Keratinocyte (primary cell): ENCODE data around the gene TGFBR1. TPM values are rescaled to one million over a fixed set of nuclear protein-coding genes. Genes with fewer than 3 reads are reported as not detected.

ENCODE experiments used
- DNase-seq: peaks from one replicate; pipeline ENCODE4 v3.0.0-alpha.2; 2011; ENCODE audit warnings: low read depth, missing footprints, low spot score
- FAIRE-seq: peaks from 2 replicates; lab custom pipeline; 2011; peaks lifted over from hg19 to GRCh38; lab: Jason Lieb, UNC
- H2AFZ ChIP-seq: 2 replicates; pipeline ENCODE4 v1.6.0; 2012; ENCODE audit warnings: low read length, control low read depth, inconsistent platforms; ENCODE audit not compliant: control insufficient read depth
- H3K27ac ChIP-seq: 2 replicates; pipeline ENCODE4 v1.5.1; 2011; ENCODE audit warnings: low read length; ENCODE audit not compliant: control insufficient read depth, insufficient read depth
- H3K27me3 ChIP-seq: 3 replicates; pipeline ENCODE4 v1.6.0; 2011; ENCODE audit warnings: low read length; ENCODE audit not compliant: control insufficient read depth, insufficient read depth; ENCODE audit errors: extremely low read depth
- H3K36me3 ChIP-seq, 2 experiments: 2 replicates in 1 of 2; 3 replicates in 1 of 2; pipeline ENCODE4 v1.5.1; 2011; ENCODE audit warnings: low read length in 2 of 2, mild to moderate bottlenecking in 1 of 2; ENCODE audit not compliant: control insufficient read depth in 2 of 2, insufficient read depth in 2 of 2; ENCODE audit errors: extremely low read depth in 1 of 2
- H3K4me1 ChIP-seq: 3 replicates; pipeline ENCODE4 v1.5.1; 2011; ENCODE audit warnings: low read length; ENCODE audit not compliant: control insufficient read depth, insufficient read depth; ENCODE audit errors: extremely low read depth
- H3K4me2 ChIP-seq: 3 replicates; pipeline ENCODE4 v1.6.0; 2011; ENCODE audit warnings: low read depth, low read length; ENCODE audit not compliant: control insufficient read depth, insufficient read depth; ENCODE audit errors: extremely low read depth
- H3K4me3 ChIP-seq, 3 experiments: fragments of 200-600 bp in 1 of 3; sonication (generic) in 1 of 3; 2 replicates in 2 of 3; 3 replicates in 1 of 3; pipeline ENCODE4 v1.5.1; 2011 to 2016; ENCODE audit warnings: low read length in 3 of 3, mild to moderate bottlenecking in 3 of 3, control low read depth in 2 of 3, inconsistent platforms in 1 of 3, low read depth in 1 of 3, mixed read lengths in 1 of 3, mixed run types in 1 of 3, moderate library complexity in 1 of 3; ENCODE audit not compliant: control insufficient read depth in 2 of 3, insufficient read depth in 2 of 3; ENCODE audit errors: extremely low read depth in 1 of 3
- H3K79me2 ChIP-seq: 2 replicates; pipeline ENCODE4 v1.6.0; 2012; ENCODE audit warnings: low read length; ENCODE audit not compliant: control insufficient read depth, insufficient read depth
- H3K9ac ChIP-seq: 3 replicates; pipeline ENCODE4 v1.6.0; 2011; ENCODE audit warnings: low read length; ENCODE audit not compliant: control insufficient read depth, insufficient read depth; ENCODE audit errors: extremely low read depth
- H3K9me1 ChIP-seq: 3 replicates; pipeline ENCODE4 v1.6.0; 2011; ENCODE audit warnings: low read length; ENCODE audit not compliant: control insufficient read depth, insufficient read depth; ENCODE audit errors: extremely low read depth
- H3K9me3 ChIP-seq: 2 replicates; pipeline ENCODE4 v1.5.1; 2012; ENCODE audit warnings: low read depth, low read length; ENCODE audit not compliant: control insufficient read depth
- H4K20me1 ChIP-seq: 3 replicates; pipeline ENCODE4 v1.6.0; 2011; ENCODE audit warnings: low read length; ENCODE audit not compliant: control insufficient read depth, insufficient read depth; ENCODE audit errors: extremely low read depth
- CTCF ChIP-seq, 3 experiments: IDR thresholded peaks in 1 of 3; conservative IDR thresholded peaks in 1 of 3; optimal IDR thresholded peaks in 1 of 3; 2 replicates in 2 of 3; 3 replicates in 1 of 3; pipeline versions ENCODE3 to v1.5.1; 2011; ENCODE audit warnings: low read length in 3 of 3, mild to moderate bottlenecking in 3 of 3, moderate library complexity in 2 of 3, control low read depth in 1 of 3, inconsistent platforms in 1 of 3; ENCODE audit not compliant: insufficient read depth in 2 of 3; ENCODE audit errors: extremely low read depth in 1 of 3
- EZH2 ChIP-seq: IDR thresholded peaks from one replicate; pipeline ENCODE4 v1.6.1; 2012; ENCODE audit warnings: inconsistent platforms, mild to moderate bottlenecking, low read length, moderate library complexity
- dilution Hi-C: fragments of 300-500 bp; cut with MboI; formaldehyde crosslinking; loops from one replicate; pipeline ENCODE4 v1.7.0; 2020; ENCODE audit warnings: low sequenced_read_pairs; ENCODE audit not compliant: extremely low pct_ligation_motif_present
- polyA plus RNA-seq, 5 experiments: library from polyadenylated mRNA; depleted of rRNA in 3 of 5; stranded (reverse) in 3 of 5; stranded (forward) in 1 of 5; unstranded in 1 of 5; fragments of >200 nt; gene quantifications; 1 replicate in 1 of 5; 2 replicates in 3 of 5; 3 replicates in 1 of 5; pipeline versions ENCODE4 v1.2.1 to v1.2.3, GENCODE V29; 2011 to 2012; ENCODE audit warnings: missing spikeins in 2 of 5, low read depth in 1 of 5, low replicate concordance in 1 of 5

TGFBR1 gene
- polyA plus RNA-seq, 1 donor (not counting 4 experiments of a cell fraction or from before 2014, with no cell fraction given): 55.0 TPM

- H3K27me3 ChIP-seq: no peaks in the 10 kb centered on the region
- peaks cover 0 to 9% of the 10 kb centered on the region in 2 experiments for H3K36me3 ChIP-seq
- no peaks in the 10 kb centered on the region for H4K20me1 ChIP-seq
- H3K4me2 ChIP-seq: no peak overlapping the region
- H3K9me3 ChIP-seq: no peaks in the 10 kb centered on the region
- no peaks in the 10 kb centered on the region for H3K9me1 ChIP-seq
- H3K79me2 ChIP-seq: no peaks in the 10 kb centered on the region
- no peak overlapping the region for H3K9ac ChIP-seq
- no peaks in the 10 kb centered on the region for H3K4me1 ChIP-seq
- no peak for DNase-seq
- dilution Hi-C loops: no loop called here
- no peak for FAIRE-seq
- H3K4me3 ChIP-seq: no peak overlapping the region
- H3K27ac ChIP-seq: no peak overlapping the region
- no peak overlapping the region for H2AFZ ChIP-seq
- no peak for TF ChIP-seq CTCF (optimal IDR thresholded peaks at IDR 0.05 in 1 of 3, IDR thresholded peaks at IDR 0.05 in 1 of 3, conservative IDR thresholded peaks at IDR 0.05 in 1 of 3; ENCODE audit: extremely low read depth in 1 of 3, insufficient read depth in 2 of 3, low read length in 3 of 3)
These were observed 50.8 kb downstream of the TGFBR1 start for GRCh38 chr9:99155736-99156135.

- H3K4me3 ChIP-seq: no peak overlapping the region
- no peaks in the 10 kb centered on the region for H3K9me1 ChIP-seq
- no peak overlapping the region for H2AFZ ChIP-seq
- H3K9ac ChIP-seq: no peak overlapping the region
- no peaks in the 10 kb centered on the region for H3K27me3 ChIP-seq
- dilution Hi-C loops: no loop called here
- no peaks in the 10 kb centered on the region for H3K9me3 ChIP-seq
- TF ChIP-seq CTCF (optimal IDR thresholded peaks at IDR 0.05 in 1 of 3, IDR thresholded peaks at IDR 0.05 in 1 of 3, conservative IDR thresholded peaks at IDR 0.05 in 1 of 3; ENCODE audit: extremely low read depth in 1 of 3, insufficient read depth in 2 of 3, low read length in 3 of 3) (no peak), EZH2 (no peak)
- H3K4me1 ChIP-seq: no peaks in the 10 kb centered on the region
- no peak for DNase-seq
- no peak overlapping the region for H3K4me2 ChIP-seq
- FAIRE-seq: no peak
- no peaks in the 10 kb centered on the region for H3K36me3 ChIP-seq
- H3K79me2 ChIP-seq: no peaks in the 10 kb centered on the region
- no peaks in the 10 kb centered on the region for H4K20me1 ChIP-seq
- H3K27ac ChIP-seq: no peak overlapping the region
These were observed 53.7 kb downstream of the TGFBR1 start for GRCh38 chr9:99158629-99159028.
